Vagina (tissue), 2 donors: Measurements from ENCODE around the gene SENP8. TPM values are rescaled to one million over a fixed set of nuclear protein-coding genes. Genes with fewer than 3 reads are reported as not detected.

ENCODE experiments used
- DNase-seq, 2 donors: peaks; one replicate each; pipeline ENCODE4 v3.0.0-alpha.2; 2017; ENCODE audit errors: extremely low spot score in 2 of 2
- H3K27ac ChIP-seq: fragments of 200-600 bp; sonication (generic); one replicate; pipeline ENCODE4 v1.5.1; 2019
- H3K27me3 ChIP-seq: fragments of 200-600 bp; sonication (generic); one replicate; pipeline ENCODE4 v1.5.1; 2019
- H3K36me3 ChIP-seq, 2 donors: fragments of 200-600 bp; sonication (generic); one replicate each; pipeline ENCODE4 v1.5.1; 2017 to 2019
- H3K4me1 ChIP-seq: fragments of 200-600 bp; sonication (generic); one replicate; pipeline ENCODE4 v1.5.1; 2019
- H3K4me3 ChIP-seq, 2 donors: fragments of 200-600 bp; sonication (generic); 1 replicate in 1 of 2; 2 replicates in 1 of 2; pipeline ENCODE4 v1.5.1; 2016 to 2019
- H3K9me3 ChIP-seq: fragments of 200-600 bp; sonication (generic); one replicate; pipeline ENCODE4 v1.5.1; 2019
- CTCF ChIP-seq, 3 experiments: fragments of 450-650 bp in 2 of 3; fragments of 200-600 bp in 1 of 3; sonication (generic) in 1 of 3; IDR thresholded peaks; one replicate each; pipeline ENCODE4 v1.5.1; 2017 to 2019; ENCODE audit warnings: antibody characterized with exemption in 3 of 3, mild to moderate bottlenecking in 2 of 3, moderate library complexity in 2 of 3
- POLR2A ChIP-seq, 2 donors: fragments of 450-650 bp; IDR thresholded peaks; one replicate each; pipeline ENCODE4 v1.6.1; 2017; ENCODE audit warnings: antibody characterized with exemption in 2 of 2, mild to moderate bottlenecking in 2 of 2, moderate library complexity in 2 of 2
- POLR2AphosphoS5 ChIP-seq, 2 donors: sonication (generic); formaldehyde crosslinking; IDR thresholded peaks; one replicate each; pipeline ENCODE4 v1.9.0; 2017; ENCODE audit warnings: antibody characterized with exemption in 2 of 2, mild to moderate bottlenecking in 2 of 2, low read depth in 1 of 2; ENCODE audit not compliant: insufficient read depth in 1 of 2
- intact Hi-C: fragments of 100-400 bp; cut with DNase I; formaldehyde crosslinking; loops from one replicate; pipeline ENCODE4 v1.15.1; 2023
- total RNA-seq: library from RNA; depleted of rRNA; stranded (reverse); fragments of >200 nt; gene quantifications from one replicate; pipeline ENCODE4 v1.2.3, GENCODE V29; 2016

SENP8 gene
- total RNA-seq, 1 donor from 2014 or later, result 3.9 TPM

GRCh38 chr15:72175186-72176044 lies 57.2 kb downstream of the SENP8 start:
- Histone ChIP-seq H3K27ac (no peak overlapping the region), H3K36me3 (no peaks in the 10 kb centered on the region), H3K9me3 (no peaks in the 10 kb centered on the region), H3K4me3 (no peak overlapping the region), H3K27me3 (no peaks in the 10 kb centered on the region), H3K4me1 (no peaks in the 10 kb centered on the region)
- no peak for TF ChIP-seq POLR2A (IDR thresholded peaks at IDR 0.05)
- intact Hi-C loops, result no loop called here
- no peak for DNase-seq

- DNase-seq, result no peak
- TF ChIP-seq POLR2A (IDR thresholded peaks at IDR 0.05), result no peak
- TF ChIP-seq POLR2AphosphoS5 (IDR thresholded peaks at IDR 0.05; ENCODE audit: insufficient read depth in 1 of 2, low read depth in 1 of 2), result no peak
- no peak for TF ChIP-seq CTCF (IDR thresholded peaks at IDR 0.05)
- no peak overlapping the region for H3K27ac ChIP-seq
- no peak overlapping the region for H3K4me3 ChIP-seq
- intact Hi-C loops, result no loop called here
- no peaks in the 10 kb centered on the region for H3K4me1 ChIP-seq
- no peaks in the 10 kb centered on the region for H3K36me3 ChIP-seq
- H3K9me3 ChIP-seq, result no peaks in the 10 kb centered on the region
- no peaks in the 10 kb centered on the region for H3K27me3 ChIP-seq
These were observed 58.0 kb downstream of the SENP8 start for GRCh38 chr15:72176159-72176558.

GRCh38 chr15:72176743-72177142 lies 58.5 kb downstream of the SENP8 start:
- no peaks in the 10 kb centered on the region for H3K36me3 ChIP-seq
- no peaks in the 10 kb centered on the region for H3K27me3 ChIP-seq
- DNase-seq, result no peak
- intact Hi-C loops, result no loop called here
- no peak for TF ChIP-seq POLR2A (IDR thresholded peaks at IDR 0.05)
- TF ChIP-seq POLR2AphosphoS5 (IDR thresholded peaks at IDR 0.05; ENCODE audit: insufficient read depth in 1 of 2, low read depth in 1 of 2), result no peak
- TF ChIP-seq CTCF (IDR thresholded peaks at IDR 0.05), result no peak
- H3K4me1 ChIP-seq, result no peaks in the 10 kb centered on the region
- no peaks in the 10 kb centered on the region for H3K9me3 ChIP-seq
- H3K27ac ChIP-seq, result no peak overlapping the region
- H3K4me3 ChIP-seq, result no peak overlapping the region

GRCh38 chr15:72178976-72179585 lies 60.9 kb downstream of the SENP8 start:
- Histone ChIP-seq H3K27ac (no peak overlapping the region), H3K27me3 (no peaks in the 10 kb centered on the region), H3K4me3 (no peak overlapping the region), H3K9me3 (no peaks in the 10 kb centered on the region), H3K4me1 (peaks cover 5% of the 10 kb centered on the region), H3K36me3 (no peaks in the 10 kb centered on the region)
- TF ChIP-seq CTCF (IDR thresholded peaks at IDR 0.05) (no peak), POLR2AphosphoS5 (IDR thresholded peaks at IDR 0.05; ENCODE audit: insufficient read depth in 1 of 2, low read depth in 1 of 2) (no peak)
- intact Hi-C loops, result no loop called here
- DNase-seq, result no peak

- Histone ChIP-seq H3K4me3 (no peak overlapping the region), H3K27ac (no peak overlapping the region), H3K9me3 (no peaks in the 10 kb centered on the region), H3K4me1 (peaks cover 11% of the 10 kb centered on the region), H3K36me3 (no peaks in the 10 kb centered on the region), H3K27me3 (no peaks in the 10 kb centered on the region)
- no peak for DNase-seq
- intact Hi-C loops, result no loop called here
- TF ChIP-seq CTCF (IDR thresholded peaks at IDR 0.05) (no peak), POLR2A (IDR thresholded peaks at IDR 0.05) (no peak), POLR2AphosphoS5 (IDR thresholded peaks at IDR 0.05; ENCODE audit: insufficient read depth in 1 of 2, low read depth in 1 of 2) (no peak)
These were observed 61.9 kb downstream of the SENP8 start for GRCh38 chr15:72179950-72180581.
